ENCODE data around the gene KMT5C.

GRCh38 chr19:55355213-55355821 lies 15.6 kb downstream of the KMT5C start:
- TF ChIP-seq, protein P1, sequence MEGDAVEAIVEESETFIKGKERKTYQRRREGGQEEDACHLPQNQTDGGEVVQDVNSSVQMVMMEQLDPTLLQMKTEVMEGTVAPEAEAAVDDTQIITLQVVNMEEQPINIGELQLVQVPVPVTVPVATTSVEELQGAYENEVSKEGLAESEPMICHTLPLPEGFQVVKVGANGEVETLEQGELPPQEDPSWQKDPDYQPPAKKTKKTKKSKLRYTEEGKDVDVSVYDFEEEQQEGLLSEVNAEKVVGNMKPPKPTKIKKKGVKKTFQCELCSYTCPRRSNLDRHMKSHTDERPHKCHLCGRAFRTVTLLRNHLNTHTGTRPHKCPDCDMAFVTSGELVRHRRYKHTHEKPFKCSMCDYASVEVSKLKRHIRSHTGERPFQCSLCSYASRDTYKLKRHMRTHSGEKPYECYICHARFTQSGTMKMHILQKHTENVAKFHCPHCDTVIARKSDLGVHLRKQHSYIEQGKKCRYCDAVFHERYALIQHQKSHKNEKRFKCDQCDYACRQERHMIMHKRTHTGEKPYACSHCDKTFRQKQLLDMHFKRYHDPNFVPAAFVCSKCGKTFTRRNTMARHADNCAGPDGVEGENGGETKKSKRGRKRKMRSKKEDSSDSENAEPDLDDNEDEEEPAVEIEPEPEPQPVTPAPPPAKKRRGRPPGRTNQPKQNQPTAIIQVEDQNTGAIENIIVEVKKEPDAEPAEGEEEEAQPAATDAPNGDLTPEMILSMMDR (IDR thresholded peaks at IDR 0.05): no peak
- no peak for TF ChIP-seq POLR2A (IDR thresholded peaks at IDR 0.05)
